Esophagus (tissue), 2 donors: ENCODE results near the gene NUB1. TPM values are rescaled to one million over a fixed set of nuclear protein-coding genes. Genes with fewer than 3 reads are reported as not detected.

Experiments
- polyA plus RNA-seq, 2 donors: library from polyadenylated mRNA; stranded (reverse); fragments of 200-250 nt; gene quantifications; one replicate each; pipeline ENCODE4 v1.2.3, GENCODE V29; 2013
- donor health status: healthy with polysubstance abuse.
- donor health status: Bipolar disorder and iron deficiency.

Gene NUB1
- polyA plus RNA-seq, 2 donors: 12.1 to 15.5 TPM

Other genes with a start within 250 kb of the NUB1 start
- not detected for gene GBX1, start 174.1 kb upstream of the NUB1 start, polyA plus RNA-seq
- gene ASB10, start 154.6 kb upstream of the NUB1 start, polyA plus RNA-seq: under 1 TPM in 1 of 2 donors, not detected in 1; 0.01 TPM
- not detected for gene H2BK1, start 131.3 kb upstream of the NUB1 start, polyA plus RNA-seq
- gene ABCF2, start 114.6 kb upstream of the NUB1 start, polyA plus RNA-seq: 10 to 100 TPM in 1 of 2 donors, 1 to 10 TPM in 1; 8.6 to 19.8 TPM
- gene CHPF2, start 109.3 kb upstream of the NUB1 start, polyA plus RNA-seq: 10 to 100 TPM; 10.8 to 13.6 TPM
- 1 to 10 TPM; 7.5 to 8.3 TPM for gene SMARCD3, start 93.1 kb upstream of the NUB1 start, polyA plus RNA-seq
- gene WDR86, start 68.2 kb downstream of the NUB1 start, polyA plus RNA-seq: under 1 TPM; 0.28 to 0.86 TPM
- gene CRYGN, start 98.3 kb downstream of the NUB1 start, polyA plus RNA-seq: under 1 TPM in 1 of 2 donors, not detected in 1; 0.01 TPM
- 10 to 100 TPM; 48.5 to 58.2 TPM for gene RHEB, start 178.1 kb downstream of the NUB1 start, polyA plus RNA-seq